Heart left ventricle (tissue), 13 donors: ENCODE results near the gene MRPS35.

Source experiments
- CTCF ChIP-seq, 12 donors: fragments of 200-600 bp; sonication (generic) in 4 of 12; IDR thresholded peaks; one replicate each; pipeline versions ENCODE4 v1.5.0 to v1.8.0; 2018 to 2022; ENCODE audit warnings: antibody characterized with exemption in 12 of 12, mild to moderate bottlenecking in 5 of 12
- POLR2A ChIP-seq, 2 donors: fragments of 450-650 bp; IDR thresholded peaks; one replicate each; pipeline ENCODE4 v1.6.1; 2017; ENCODE audit warnings: antibody characterized with exemption in 2 of 2, mild to moderate bottlenecking in 2 of 2, moderate library complexity in 2 of 2
- donor health status: ischemic (EF 13 %, LVEDD 7.1; RV severe dilation, severe dysfunction).
- donor health status: DM: no; HTN: yes; CAD: no.
- donor health status: DM: no; HTN: no; CAD: no.
- donor health status: ischemic (EF 25% LVEDD 6.9; RV normal size, moderate dysfunction).
- donor health status: ischemic (EF 25% LVEDD 5.7; RV mildly dilated, moderate dysfunction).
- donor health status: ischemic (EF 35%, LVEDD 5.7; RV mildly dilated, moderate dysfunction).
- donor health status: nonischemic (EF 11% LVEDD 7.7; RV severe dilation, severe dysfunction).
- donor health status: DM: yes; HTN: yes; CAD: no.
- donor health status: PGD.
- donor health status: ischemic (EF 29% LVEDD 5.4; RV normal size, mild dysfunction).
- donor health status: nonischemic (EF 23%, LVEDD 6.1; RV moderate dilation, normal function).

GRCh38 chr12:27800819-27801218 lies 90.2 kb downstream of the MRPS35 start:
- TF ChIP-seq POLR2A (IDR thresholded peaks at IDR 0.05), result no peak
- no peak for TF ChIP-seq CTCF (IDR thresholded peaks at IDR 0.05)
